IPS DF 6.9 (cell line): ENCODE measurements around the gene MYH6.

Experiments
- DNase-seq: peaks from one replicate; pipeline ENCODE4 v3.0.0-alpha.2; 2013; ENCODE audit warnings: low read depth, low spot score
- H3K27ac ChIP-seq: one replicate; pipeline ENCODE4 v1.5.1; 2013; ENCODE audit warnings: low read length, control low read depth
- H3K27me3 ChIP-seq: 2 replicates; pipeline ENCODE4 v1.6.1; 2013; ENCODE audit warnings: mild to moderate bottlenecking, low read length; ENCODE audit not compliant: control insufficient read depth, insufficient read depth
- H3K36me3 ChIP-seq: 2 replicates; pipeline ENCODE4 v1.6.1; 2013; ENCODE audit warnings: low read length; ENCODE audit not compliant: control insufficient read depth, insufficient read depth
- H3K4me1 ChIP-seq: 2 replicates; pipeline ENCODE4 v1.6.1; 2013; ENCODE audit warnings: low read length; ENCODE audit not compliant: control insufficient read depth, insufficient read depth
- H3K4me3 ChIP-seq: 2 replicates; pipeline ENCODE4 v1.5.1; 2013; ENCODE audit warnings: mild to moderate bottlenecking, low read length
- H3K9me3 ChIP-seq: 2 replicates; pipeline ENCODE4 v1.6.1; 2013; ENCODE audit warnings: low read length, inconsistent platforms; ENCODE audit not compliant: control insufficient read depth, insufficient read depth
- WGBS: extraction: QIAGEN DNeasy Blood & Tissue Kit; methylation state at CpG from one replicate; pipeline ENCODE4 v1.1.7; 2013; ENCODE audit warnings: mixed read lengths, missing lambda C conversion rate; ENCODE audit not compliant: insufficient read length, insufficient coverage; 5-methylcytosine and 5-hydroxymethylcytosine counted together

Gene MYH6

DNA sequence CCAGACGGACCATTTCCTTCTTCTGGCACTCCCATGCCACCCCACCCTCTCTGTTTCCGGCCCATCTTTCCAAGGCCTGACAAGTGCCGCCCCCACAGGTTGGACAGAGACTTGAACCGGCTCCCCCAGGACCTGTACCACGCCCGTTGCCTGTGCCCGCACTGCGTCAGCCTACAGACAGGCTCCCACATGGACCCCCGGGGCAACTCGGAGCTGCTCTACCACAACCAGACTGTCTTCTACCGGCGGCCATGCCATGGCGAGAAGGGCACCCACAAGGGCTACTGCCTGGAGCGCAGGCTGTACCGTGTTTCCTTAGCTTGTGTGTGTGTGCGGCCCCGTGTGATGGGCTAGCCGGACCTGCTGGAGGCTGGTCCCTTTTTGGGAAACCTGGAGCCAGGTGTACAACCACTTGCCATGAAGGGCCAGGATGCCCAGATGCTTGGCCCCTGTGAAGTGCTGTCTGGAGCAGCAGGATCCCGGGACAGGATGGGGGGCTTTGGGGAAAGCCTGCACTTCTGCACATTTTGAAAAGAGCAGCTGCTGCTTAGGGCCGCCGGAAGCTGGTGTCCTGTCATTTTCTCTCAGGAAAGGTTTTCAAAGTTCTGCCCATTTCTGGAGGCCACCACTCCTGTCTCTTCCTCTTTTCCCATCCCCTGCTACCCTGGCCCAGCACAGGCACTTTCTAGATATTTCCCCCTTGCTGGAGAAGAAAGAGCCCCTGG, 32.4 kb downstream of the MYH6 start:
- Histone ChIP-seq H3K27me3 (no peaks in the 10 kb centered on the region), H3K4me1 (no peaks in the 10 kb centered on the region), H3K4me3 (no peak overlapping the region), H3K27ac (no peak overlapping the region), H3K36me3 (no peaks in the 10 kb centered on the region), H3K9me3 (no peaks in the 10 kb centered on the region)
- WGBS: no CpG with 5 or more reads among the region's 21 CpGs
- DNase-seq: no peak

DNA sequence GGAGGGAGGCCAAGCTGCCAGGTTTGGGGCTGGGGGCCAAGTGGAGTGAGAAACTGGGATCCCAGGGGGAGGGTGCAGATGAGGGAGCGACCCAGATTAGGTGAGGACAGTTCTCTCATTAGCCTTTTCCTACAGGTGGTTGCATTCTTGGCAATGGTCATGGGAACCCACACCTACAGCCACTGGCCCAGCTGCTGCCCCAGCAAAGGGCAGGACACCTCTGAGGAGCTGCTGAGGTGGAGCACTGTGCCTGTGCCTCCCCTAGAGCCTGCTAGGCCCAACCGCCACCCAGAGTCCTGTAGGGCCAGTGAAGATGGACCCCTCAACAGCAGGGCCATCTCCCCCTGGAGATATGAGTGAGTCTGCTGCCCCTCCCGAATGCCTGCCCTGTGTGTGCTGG, 35.0 kb downstream of the MYH6 start:
- Histone ChIP-seq H3K9me3 (no peaks in the 10 kb centered on the region), H3K36me3 (no peaks in the 10 kb centered on the region)
- no CpG with 5 or more reads among the region's 3 CpGs for WGBS

DNA sequence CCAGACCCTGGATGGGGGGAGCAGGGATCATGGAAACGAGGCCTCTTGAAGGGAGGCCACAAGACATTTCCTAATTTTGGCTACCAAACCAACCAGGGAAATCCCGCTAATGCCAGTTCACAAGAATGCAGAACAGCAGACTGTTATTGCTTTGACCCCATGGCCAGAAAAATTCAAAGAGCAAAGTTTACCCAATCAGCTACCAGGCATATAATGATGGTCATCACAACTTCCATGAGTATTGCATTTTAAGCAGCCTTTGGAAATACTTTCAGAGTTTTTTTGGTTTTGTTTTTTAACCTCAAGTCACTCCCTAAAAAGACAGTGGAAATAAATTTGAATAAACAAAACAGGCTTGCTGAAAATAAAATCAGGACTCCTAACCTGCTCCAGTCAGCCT, 35.6 kb downstream of the MYH6 start, which contains the start of gene IL25:
Gene IL25, plus strand, starts transcription at position 301 of the 400 bp plus-strand sequence.
- H3K4me3 ChIP-seq: no peak within 1 kb of the TSS
- no CpG with 5 or more reads among the region's 2 CpGs for WGBS
- no peaks in the 10 kb centered on the region for H3K36me3 ChIP-seq
- no peaks in the 10 kb centered on the region for H3K4me1 ChIP-seq
- no peak for DNase-seq
- no peak within 1 kb of the TSS for H3K27ac ChIP-seq
- no peaks in the 10 kb centered on the region for H3K27me3 ChIP-seq
- H3K9me3 ChIP-seq: no peaks in the 10 kb centered on the region

More for the DNA sequence above, 35.0 kb downstream of the MYH6 start:
- no peak overlapping the region for H3K4me3 ChIP-seq
- H3K27ac ChIP-seq: no peak overlapping the region
- no peaks in the 10 kb centered on the region for H3K4me1 ChIP-seq
- H3K27me3 ChIP-seq: no peaks in the 10 kb centered on the region
- DNase-seq: no peak

DNA sequence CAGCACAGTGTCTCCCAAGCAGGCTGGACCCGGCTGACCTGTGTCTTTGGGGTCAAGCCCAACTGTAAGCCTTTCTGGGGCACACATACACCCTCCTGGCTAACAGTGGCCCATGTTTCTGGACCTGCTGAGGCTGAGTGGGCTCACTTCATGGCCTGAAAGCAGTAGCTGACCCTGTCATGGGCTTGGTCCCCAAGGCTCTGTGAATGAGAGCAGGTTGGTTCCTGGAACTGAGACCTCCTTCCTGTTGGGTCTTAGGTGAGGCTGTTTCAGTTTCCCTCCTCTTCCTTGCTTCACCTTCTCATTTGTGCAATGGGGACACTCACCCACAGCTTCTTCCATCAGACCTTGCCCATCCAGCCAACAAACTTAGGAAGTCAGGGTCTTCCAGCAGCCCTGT, 36.2 kb downstream of the MYH6 start:
- no peaks in the 10 kb centered on the region for H3K36me3 ChIP-seq
- H3K9me3 ChIP-seq: no peaks in the 10 kb centered on the region
- no CpG with 5 or more reads among the region's 1 CpG for WGBS
- H3K27ac ChIP-seq: no peak overlapping the region
- no peak for DNase-seq
- H3K4me1 ChIP-seq: 0 out of 2 replicates have a peak, but pooled peaks cover under 1% of the 10 kb centered on the region
- no peak overlapping the region for H3K4me3 ChIP-seq
- no peaks in the 10 kb centered on the region for H3K27me3 ChIP-seq

DNA sequence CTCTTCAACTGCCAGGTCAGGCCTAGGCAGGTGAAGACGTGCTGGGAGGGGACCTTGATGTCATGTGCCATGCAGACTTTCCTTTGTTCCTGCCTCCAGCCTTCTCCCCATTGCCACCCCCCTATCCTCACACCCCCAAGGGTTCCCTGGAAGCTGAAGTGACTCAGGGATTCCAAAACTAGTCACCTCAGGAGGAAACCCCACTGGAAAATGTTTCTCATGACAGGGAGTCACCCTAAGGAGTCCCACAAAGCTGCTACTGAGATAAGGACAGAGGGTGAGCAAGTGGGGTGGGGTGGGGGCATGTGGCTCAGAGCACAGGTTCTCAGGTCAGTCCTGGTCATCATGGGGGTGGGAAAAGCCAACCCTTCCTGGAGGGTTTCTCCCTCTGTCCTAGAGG, 37.9 kb downstream of the MYH6 start:
- Histone ChIP-seq H3K27ac (no peak overlapping the region), H3K4me3 (no peak overlapping the region), H3K36me3 (no peaks in the 10 kb centered on the region), H3K4me1 (peaks cover 4% of the 10 kb centered on the region; the same call in 1 of the 2 replicates), H3K9me3 (no peaks in the 10 kb centered on the region), H3K27me3 (no peaks in the 10 kb centered on the region)
- DNase-seq: no peak
- WGBS: no CpG with 5 or more reads among the region's 1 CpG

DNA sequence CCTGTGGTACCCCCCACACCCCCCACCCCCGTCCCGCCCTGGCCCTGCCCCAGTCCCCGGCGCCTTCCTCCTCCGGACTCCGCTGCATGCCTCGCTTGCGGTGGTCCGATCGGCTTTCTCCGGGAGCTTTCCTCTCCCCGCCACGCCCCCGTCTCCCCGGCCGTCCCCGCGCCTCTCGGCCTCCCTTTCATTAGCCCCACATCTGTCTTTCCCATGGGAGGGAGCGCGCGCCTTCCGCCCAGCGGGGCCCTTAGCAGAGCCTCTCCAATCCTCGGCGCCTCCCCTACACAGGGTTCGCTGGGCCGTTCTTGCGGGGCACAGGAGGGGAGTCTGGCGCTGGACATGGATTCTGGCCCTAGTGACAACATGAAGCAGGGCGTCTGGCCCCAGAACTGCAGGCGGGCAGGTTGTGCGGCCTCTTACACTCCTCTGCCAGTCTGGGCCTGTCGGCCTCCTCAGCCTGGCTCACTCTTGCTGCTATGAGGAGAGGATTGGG, 41.6 kb downstream of the MYH6 start:
- H3K4me3 ChIP-seq: peak overlapping the region; percentile 54; the same call in 1 of the 2 replicates
- no peaks in the 10 kb centered on the region for H3K36me3 ChIP-seq
- peaks cover 6% of the 10 kb centered on the region; the same call in 1 of the 2 replicates for H3K4me1 ChIP-seq
- H3K9me3 ChIP-seq: no peaks in the 10 kb centered on the region
- no peaks in the 10 kb centered on the region for H3K27me3 ChIP-seq
- DNase-seq: no peak
- no CpG with 5 or more reads among the region's 34 CpGs for WGBS
- H3K27ac ChIP-seq: no peak overlapping the region

DNA sequence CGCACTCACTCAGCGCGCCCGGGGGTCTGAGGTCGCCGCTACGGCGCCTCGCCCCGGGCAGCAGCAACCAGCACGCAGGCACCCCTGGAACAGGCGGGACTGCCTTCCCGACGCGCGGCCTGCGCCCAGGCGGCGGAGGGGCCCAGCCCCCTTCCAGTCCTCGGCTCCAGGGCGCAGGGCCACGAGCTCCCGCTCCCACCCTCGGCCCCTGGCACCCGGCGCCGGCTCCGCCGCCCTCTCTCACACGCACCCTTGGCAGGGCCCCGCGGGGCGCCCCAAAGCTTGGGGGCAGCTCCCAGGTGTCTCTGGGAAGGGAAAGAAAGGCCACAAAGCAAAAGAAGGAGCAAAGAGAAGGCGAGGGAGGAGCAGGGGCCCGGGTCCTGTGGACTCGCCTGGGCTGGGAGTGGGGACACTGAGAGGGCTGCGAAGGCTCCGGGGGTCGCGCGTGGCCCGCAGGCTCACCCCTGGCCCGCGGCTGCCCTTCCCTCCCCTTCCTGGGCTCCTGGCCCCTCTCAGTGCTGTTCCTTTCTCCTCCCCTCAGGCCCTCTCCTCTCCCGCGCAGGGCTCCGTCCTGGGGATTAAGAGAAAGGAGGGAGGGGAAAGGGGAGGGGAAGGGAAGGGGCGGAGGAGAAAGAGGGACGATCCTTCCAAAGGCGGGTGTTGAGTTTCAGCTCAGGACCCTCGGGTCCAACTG, 42.2 kb downstream of the MYH6 start:
- no peaks in the 10 kb centered on the region for H3K27me3 ChIP-seq
- no peak overlapping the region for H3K27ac ChIP-seq
- no CpG with 5 or more reads among the region's 51 CpGs for WGBS
- peaks cover 6% of the 10 kb centered on the region; the same call in 1 of the 2 replicates for H3K4me1 ChIP-seq
- peak overlapping the region; percentile 54 for H3K4me3 ChIP-seq
- no peaks in the 10 kb centered on the region for H3K36me3 ChIP-seq
- DNase-seq: no peak
- H3K9me3 ChIP-seq: no peaks in the 10 kb centered on the region

DNA sequence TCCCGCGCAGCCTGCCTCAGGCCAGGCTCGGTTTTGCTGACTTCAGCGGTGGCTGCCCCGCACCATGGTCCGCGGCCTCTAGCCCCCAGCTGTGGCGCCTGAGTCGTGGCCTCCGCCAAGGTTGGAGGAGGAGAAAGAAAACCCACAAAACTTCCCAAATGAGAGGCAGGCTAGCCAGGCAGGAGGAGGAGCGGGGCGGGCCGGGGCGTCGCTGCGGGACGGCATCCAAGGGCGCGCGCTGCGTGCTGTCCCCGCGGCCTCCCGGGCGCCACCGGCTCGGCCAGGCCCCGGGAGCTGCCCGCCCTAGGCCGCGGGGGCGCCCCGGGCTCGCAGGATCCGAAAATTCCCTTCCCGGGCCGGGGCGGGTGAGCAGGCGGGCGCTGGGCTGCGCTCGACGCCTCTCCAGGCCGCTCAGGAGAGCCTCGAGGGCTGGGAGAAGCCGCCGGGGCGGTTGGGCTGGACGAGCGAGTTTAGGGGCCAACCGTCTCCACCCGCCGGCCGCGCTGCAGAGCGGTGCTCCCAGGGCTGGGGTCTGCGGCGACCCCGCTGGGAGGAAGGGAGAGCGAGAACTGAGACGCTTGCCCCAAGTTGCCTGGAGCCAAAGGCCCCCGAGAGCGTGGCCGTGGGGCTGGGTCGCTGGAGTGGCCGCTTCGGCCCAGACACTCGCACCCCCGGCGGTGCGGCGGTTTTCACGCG, 42.9 kb downstream of the MYH6 start, which contains the start of gene EFS:
Gene EFS, minus strand, starts transcription at position 137 of the 696 bp plus-strand sequence. CDS start 147 bp downstream, outside the sequence.
- H3K36me3 ChIP-seq: no peaks in the 10 kb centered on the region; the same call in 1 of the 2 replicates
- peak within 1 kb of the TSS; percentile 54 for H3K4me3 ChIP-seq
- H3K27me3 ChIP-seq: no peaks in the 10 kb centered on the region
- peaks cover 6% of the 10 kb centered on the region; the same call in 1 of the 2 replicates for H3K4me1 ChIP-seq
- no peak for DNase-seq
- H3K9me3 ChIP-seq: no peaks in the 10 kb centered on the region
- no CpG with 5 or more reads among the region's 74 CpGs for WGBS
- H3K27ac ChIP-seq: no peak within 1 kb of the TSS

DNA sequence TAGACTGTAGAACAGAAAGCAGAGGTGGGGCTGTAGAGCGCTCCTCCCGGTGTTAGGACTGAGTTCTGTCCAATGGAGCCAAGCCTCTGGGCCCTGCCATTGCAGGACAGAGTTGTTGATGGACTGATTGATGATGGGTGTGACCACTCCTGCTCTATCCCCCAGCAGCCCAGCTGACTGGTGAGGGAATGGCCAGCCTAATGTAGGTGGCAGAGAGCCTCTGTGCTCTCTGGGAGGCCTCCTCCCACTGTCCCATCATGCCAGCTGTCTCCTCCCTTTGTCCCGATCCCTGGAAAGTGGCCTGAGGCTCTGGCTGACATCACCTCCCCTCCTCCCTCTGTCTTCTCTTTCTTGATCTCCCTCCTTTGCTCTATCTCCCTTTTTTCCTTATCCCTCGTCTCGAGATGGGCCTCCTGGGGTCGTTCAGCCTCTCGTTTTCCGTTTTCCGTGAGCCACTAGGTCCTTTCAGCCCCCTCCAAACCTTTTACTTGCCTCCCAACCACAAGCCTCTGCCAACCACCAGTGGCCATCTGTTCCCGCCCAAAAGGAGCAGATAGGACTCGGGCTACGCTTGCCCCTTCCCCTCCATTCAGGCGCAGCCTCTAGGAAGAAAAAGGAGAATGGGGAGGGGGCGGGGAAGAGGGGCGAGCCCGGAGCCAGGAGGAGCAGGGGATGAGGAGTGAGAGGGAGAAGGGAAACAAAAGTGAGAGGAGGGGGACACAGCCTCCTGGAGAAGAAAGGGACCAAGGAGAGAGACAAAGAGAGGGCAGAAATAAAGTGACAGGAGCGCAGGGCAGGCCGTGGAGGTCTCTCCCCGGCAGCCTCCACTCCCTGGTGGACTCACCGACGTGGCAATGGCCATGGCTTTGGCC, 43.7 kb downstream of the MYH6 start:
- Histone ChIP-seq H3K27ac (no peak overlapping the region), H3K4me1 (peaks cover 6% of the 10 kb centered on the region; the same call in 1 of the 2 replicates), H3K36me3 (peaks cover 4% of the 10 kb centered on the region; the same call in 1 of the 2 replicates), H3K9me3 (no peaks in the 10 kb centered on the region), H3K4me3 (peak overlapping the region; percentile 54; the same call in 1 of the 2 replicates), H3K27me3 (no peaks in the 10 kb centered on the region)
- no peak for DNase-seq
- WGBS: no CpG with 5 or more reads among the region's 21 CpGs
